Lung (tissue), 12 donors: ENCODE measurements around the gene NDN. TPM values are rescaled to one million over a fixed set of nuclear protein-coding genes. Genes with fewer than 3 reads are reported as not detected.

Experiments used
- ATAC-seq: fragments of 200-7000 bp; cut with Tn5 transposase; one replicate; pipeline ENCODE4 v1.9.1; 2020; ENCODE audit warnings: moderate number of reproducible peaks; ENCODE audit not compliant: insufficient read depth, low FRiP score
- DNase-seq, 3 donors: peaks; one replicate each; pipeline ENCODE4 v3.0.0-alpha.2; 2013 to 2017
- H3K27ac ChIP-seq, 2 donors: one replicate each; pipeline ENCODE4 v1.5.1; 2013; ENCODE audit warnings: mild to moderate bottlenecking in 2 of 2, moderate library complexity in 2 of 2, control low read depth in 1 of 2, inconsistent platforms in 1 of 2, low read depth in 1 of 2, low read length in 1 of 2
- H3K27me3 ChIP-seq, 3 donors: one replicate each; pipeline ENCODE4 v1.5.1; 2013; ENCODE audit warnings: low read length in 2 of 3; ENCODE audit not compliant: control insufficient read depth in 3 of 3, insufficient read depth in 3 of 3
- H3K36me3 ChIP-seq, 4 donors: one replicate each; pipeline ENCODE4 v1.5.1; 2013; ENCODE audit warnings: low read length in 4 of 4, mild to moderate bottlenecking in 1 of 4, moderate library complexity in 1 of 4; ENCODE audit not compliant: control insufficient read depth in 4 of 4, insufficient read depth in 4 of 4
- H3K4me1 ChIP-seq, 5 donors: one replicate each; pipeline ENCODE4 v1.5.1; 2013; ENCODE audit warnings: low read length in 5 of 5, mild to moderate bottlenecking in 2 of 5, moderate library complexity in 1 of 5; ENCODE audit not compliant: control insufficient read depth in 5 of 5, insufficient read depth in 5 of 5
- H3K4me3 ChIP-seq: one replicate; pipeline ENCODE4 v1.5.1; 2013; ENCODE audit warnings: mild to moderate bottlenecking, control low read depth, moderate library complexity
- H3K9ac ChIP-seq, 2 donors: one replicate each; pipeline ENCODE4 v1.5.1; 2013; ENCODE audit warnings: low read length in 2 of 2, control low read depth in 1 of 2; ENCODE audit not compliant: insufficient read depth in 1 of 2
- H3K9me3 ChIP-seq, 4 donors: one replicate each; pipeline ENCODE4 v1.5.1; 2013; ENCODE audit warnings: low read length in 3 of 4, mild to moderate bottlenecking in 1 of 4, moderate library complexity in 1 of 4; ENCODE audit not compliant: control insufficient read depth in 4 of 4, insufficient read depth in 3 of 4
- CTCF ChIP-seq: IDR thresholded peaks from 2 replicates; pipeline ENCODE4 v1.5.1; 2012; ENCODE audit warnings: mild to moderate bottlenecking; ENCODE audit errors: control extremely low read depth, extremely low read depth
- WGBS, 2 donors: extraction: QIAGEN DNeasy Blood & Tissue Kit; methylation state at CpG; one replicate each; pipeline ENCODE4 v1.1.7; 2013; 5-methylcytosine and 5-hydroxymethylcytosine counted together
- polyA plus RNA-seq, 2 donors: library from polyadenylated mRNA; stranded (reverse); fragments of 200-250 nt; gene quantifications; one replicate each; pipeline ENCODE4 v1.2.1, GENCODE V29; 2013
- total RNA-seq, 2 donors: library from RNA; depleted of rRNA in 1 of 2; stranded (reverse); fragments of >200 nt in 1 of 2; gene quantifications; one replicate each; pipeline ENCODE4 v1.2.1, GENCODE V29; 2014 to 2021
- donor health status: control.
- donor health status: control.
- donor health status: Bipolar disorder and iron deficiency.
- donor health status: healthy.
- donor health status: DM: yes; HTN: yes; CAD: no.

The NDN gene
- total and polyA plus RNA-seq, 4 donors, result 24.5 to 107 (median 33.2) TPM

DNA sequence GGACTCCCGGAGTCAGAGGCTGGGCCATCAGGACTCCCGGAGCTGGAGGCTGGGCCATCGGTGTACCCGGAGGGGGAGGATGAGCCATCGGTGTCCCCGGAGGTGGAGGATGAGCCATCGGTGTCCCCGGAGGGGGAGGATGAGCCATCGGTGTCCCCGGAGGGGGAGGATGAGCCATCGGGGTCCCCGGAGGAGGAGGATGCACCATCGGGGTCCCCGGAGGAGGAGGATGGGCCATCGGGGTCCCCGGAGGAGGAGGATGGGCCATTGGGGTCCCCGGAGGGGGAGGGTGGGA is 40.2 kb downstream of the NDN start:
- no peak for ATAC-seq
- H3K27ac ChIP-seq, result no peak overlapping the region
- WGBS, 2 donors, result 77 to 83% methylated on average over 17 of the region's 17 CpGs
- no peak for TF ChIP-seq CTCF
- peaks cover 0 to 3% (median 0%) of the 10 kb centered on the region in 5 donors for H3K4me1 ChIP-seq
- no peaks in the 10 kb centered on the region for H3K36me3 ChIP-seq
- peak overlapping the region in 1 of 2 donors; percentile 21 for H3K9ac ChIP-seq
- DNase-seq, result no peak
- H3K9me3 ChIP-seq, result peaks cover 0 to 2% (median 0%) of the 10 kb centered on the region in 4 donors
- no peaks in the 10 kb centered on the region for H3K27me3 ChIP-seq
- H3K4me3 ChIP-seq, result no peak overlapping the region

- no peaks in the 10 kb centered on the region for H3K27me3 ChIP-seq
These were observed 40.7 kb downstream of the NDN start for GRCh38 chr15:23646165-23647000.

DNA sequence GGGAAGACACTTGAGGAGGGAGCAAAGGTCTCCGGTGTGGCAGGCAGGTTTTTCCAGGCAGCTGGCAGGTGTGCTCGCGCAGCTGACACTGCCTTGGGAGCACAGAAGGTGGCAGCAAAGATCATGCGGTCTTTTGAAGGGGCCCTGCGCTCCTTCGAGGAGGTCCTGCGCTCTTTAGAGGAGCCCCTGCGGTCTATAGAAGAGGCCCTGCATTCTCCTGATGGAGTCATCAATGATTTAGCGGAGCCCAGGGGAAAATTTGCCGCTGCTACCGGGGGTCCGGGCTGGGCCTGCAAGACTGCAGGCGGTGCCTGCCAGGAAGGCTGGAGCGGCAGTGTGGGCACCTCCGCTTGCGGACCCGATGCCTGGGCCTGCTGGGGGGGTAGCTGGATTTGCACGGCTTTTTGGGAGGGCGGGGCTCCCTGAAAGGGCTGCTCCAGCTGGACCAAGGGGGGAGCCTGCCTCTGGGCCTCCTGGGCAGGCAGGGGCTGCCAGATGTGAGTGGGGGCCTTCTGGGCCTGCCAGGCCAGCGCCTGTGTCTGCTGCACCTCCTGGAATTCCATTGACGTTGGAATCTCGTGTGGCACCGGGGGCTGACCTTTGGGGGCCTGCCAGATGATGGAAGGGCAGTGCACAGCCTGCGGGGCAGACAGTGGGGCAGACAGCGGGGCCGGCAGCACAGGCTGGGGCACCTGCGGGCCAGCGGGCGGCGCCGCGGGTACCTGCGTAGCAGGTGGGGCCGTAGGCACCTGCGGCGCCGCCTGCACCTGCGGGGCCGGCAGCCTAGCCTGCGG is 41.5 kb downstream of the NDN start:
- peaks cover 0 to 3% (median 0%) of the 10 kb centered on the region in 5 donors for H3K4me1 ChIP-seq
- no peak for TF ChIP-seq CTCF
- no peaks in the 10 kb centered on the region for H3K27me3 ChIP-seq
- peaks cover 0 to 2% (median 0%) of the 10 kb centered on the region in 4 donors for H3K9me3 ChIP-seq
- peak in 1 of 3 donors; percentile 26 for DNase-seq
- 88 to 91% methylated on average over 40 of the region's 40 CpGs for WGBS, 2 donors
- H3K4me3 ChIP-seq, result no peak overlapping the region
- no peak overlapping the region for H3K27ac ChIP-seq
- no peak for ATAC-seq
- no peaks in the 10 kb centered on the region for H3K36me3 ChIP-seq
- no peak overlapping the region for H3K9ac ChIP-seq

More at GRCh38 chr15:23646165-23647000, 40.7 kb downstream of the NDN start:
- H3K27ac ChIP-seq, result no peak overlapping the region
- peaks cover 0 to 3% (median 0%) of the 10 kb centered on the region in 5 donors for H3K4me1 ChIP-seq
- peaks cover 0 to 2% (median 0%) of the 10 kb centered on the region in 4 donors for H3K9me3 ChIP-seq
- H3K36me3 ChIP-seq, result no peaks in the 10 kb centered on the region
- ATAC-seq, result no peak
- no peak overlapping the region for H3K9ac ChIP-seq
- no peak for DNase-seq
- WGBS, 2 donors, result 96 to 98% methylated on average over 44 to 51 of the region's 51 CpGs
- TF ChIP-seq CTCF, result no peak
- no peak overlapping the region for H3K4me3 ChIP-seq
